Neural cell (in vitro differentiated cells): ENCODE measurements around the gene NANOS2. TPM values are rescaled to one million over a fixed set of nuclear protein-coding genes. Genes with fewer than 3 reads are reported as not detected.

Source experiments
- H2AFZ ChIP-seq: fragments of 200-600, 300-800 bp; sonication (generic), shearing (Covaris generic); 2 replicates; pipeline ENCODE4 v1.6.0; 2014; ENCODE audit warnings: low read depth, mild to moderate bottlenecking, antibody characterized with exemption, low read length, moderate library complexity
- H3F3A ChIP-seq: fragments of 200-600 bp; shearing (Covaris generic); 2 replicates; pipeline ENCODE4 v1.6.1; 2016; ENCODE audit warnings: mild to moderate bottlenecking, moderate library complexity, mixed read lengths, antibody characterized with exemption, low read length; ENCODE audit not compliant: insufficient read depth, poor library complexity, severe bottlenecking
- H3K27ac ChIP-seq: fragments of 200-600, 300-800 bp; sonication (generic), shearing (Covaris generic); 2 replicates; pipeline ENCODE4 v1.5.1; 2014; ENCODE audit warnings: mild to moderate bottlenecking, low read length, moderate library complexity
- H3K27me3 ChIP-seq: fragments of 300-800, 200-600 bp; sonication (generic), shearing (Covaris generic); 2 replicates; pipeline ENCODE4 v1.6.0; 2014; ENCODE audit warnings: mild to moderate bottlenecking, low read depth, low read length, moderate library complexity; ENCODE audit not compliant: insufficient read depth
- H3K36me3 ChIP-seq: fragments of 300-800, 200-600 bp; sonication (generic), shearing (Covaris generic); 2 replicates; pipeline ENCODE4 v1.5.1; 2014; ENCODE audit warnings: mild to moderate bottlenecking, antibody characterized with exemption, low read length, moderate library complexity; ENCODE audit not compliant: insufficient read depth
- H3K4me2 ChIP-seq: fragments of 300-800, 200-600 bp; sonication (generic), shearing (Covaris generic); 2 replicates; pipeline ENCODE4 v1.6.0; 2014; ENCODE audit warnings: mild to moderate bottlenecking, low read length
- H3K4me3 ChIP-seq: fragments of 300-800, 200-600 bp; sonication (generic), shearing (Covaris generic); 2 replicates; pipeline ENCODE4 v1.5.1; 2014; ENCODE audit warnings: mild to moderate bottlenecking, low read length, moderate library complexity
- H3K79me2 ChIP-seq: fragments of 200-600 bp; shearing (Covaris generic); replicated peaks from 2 replicates; pipeline ENCODE4 v1.6.0; 2014; ENCODE audit warnings: mild to moderate bottlenecking, low read length, moderate library complexity; ENCODE audit not compliant: insufficient read depth
- H3K9ac ChIP-seq: fragments of 300-800, 200-600 bp; sonication (generic), shearing (Covaris generic); 2 replicates; pipeline ENCODE4 v1.6.1; 2016; ENCODE audit warnings: mild to moderate bottlenecking, low read length, mixed read lengths
- H3K9me2 ChIP-seq: fragments of 200-600 bp; shearing (Covaris generic); 2 replicates; pipeline ENCODE4 v1.6.1; 2016; ENCODE audit warnings: mild to moderate bottlenecking, low read length, mixed read lengths; ENCODE audit not compliant: insufficient read depth
- H3K9me3 ChIP-seq: fragments of 200-600, 300-800 bp; sonication (generic), shearing (Covaris generic); 2 replicates; pipeline ENCODE4 v1.6.1; 2016; ENCODE audit warnings: mild to moderate bottlenecking, mixed run types, low read length, moderate library complexity, mixed read lengths
- H4K20me1 ChIP-seq: fragments of 200-600 bp; shearing (Covaris generic); 2 replicates; pipeline ENCODE4 v1.6.1; 2016; ENCODE audit warnings: mild to moderate bottlenecking, mixed run types; ENCODE audit not compliant: insufficient read depth
- CTCF ChIP-seq: fragments of 450-650 bp; IDR thresholded peaks from 2 replicates; pipeline ENCODE4 v1.5.1; 2014; ENCODE audit warnings: antibody characterized with exemption, mild to moderate bottlenecking, moderate library complexity; ENCODE audit not compliant: poor library complexity, severe bottlenecking
- EP300 ChIP-seq: fragments of 450-650 bp; conservative IDR thresholded peaks from 2 replicates; pipeline ENCODE4 v1.6.1; 2014; ENCODE audit warnings: antibody characterized with exemption, mild to moderate bottlenecking, moderate library complexity; ENCODE audit not compliant: poor library complexity, severe bottlenecking
- EZH2 ChIP-seq: fragments of 200-600, 300-800 bp; shearing (Covaris generic), sonication (generic); IDR thresholded peaks from 2 replicates; pipeline ENCODE4 v1.6.1; 2014; ENCODE audit warnings: antibody characterized with exemption, low read length, borderline replicate concordance, mild to moderate bottlenecking; ENCODE audit not compliant: insufficient read depth, poor library complexity, severe bottlenecking
- MXI1 ChIP-seq: fragments of 450-650 bp; conservative IDR thresholded peaks from 2 replicates; pipeline ENCODE4 v1.6.1; 2014; ENCODE audit warnings: antibody characterized with exemption, mild to moderate bottlenecking; ENCODE audit not compliant: poor library complexity, severe bottlenecking
- POLR2AphosphoS5 ChIP-seq: IDR thresholded peaks from 2 replicates; pipeline ENCODE4 v1.6.1; 2012
- RAD21 ChIP-seq: fragments of 450-650 bp; conservative IDR thresholded peaks from 2 replicates; pipeline ENCODE4 v1.6.1; 2014; ENCODE audit warnings: antibody characterized with exemption, mild to moderate bottlenecking, moderate library complexity
- REST ChIP-seq: IDR thresholded peaks from 2 replicates; pipeline ENCODE4 v1.6.1; 2012; ENCODE audit warnings: borderline replicate concordance
- SMC3 ChIP-seq: fragments of 450-650 bp; conservative IDR thresholded peaks from 2 replicates; pipeline ENCODE4 v1.6.1; 2014; ENCODE audit warnings: antibody characterized with exemption, mild to moderate bottlenecking, moderate library complexity; ENCODE audit not compliant: poor library complexity
- TAF1 ChIP-seq: IDR thresholded peaks from 2 replicates; pipeline ENCODE4 v1.6.1; 2012; ENCODE audit warnings: low read depth
- polyA plus RNA-seq: library from polyadenylated mRNA; depleted of rRNA; stranded (reverse); fragments of >200 nt; gene quantifications from 2 replicates; pipeline ENCODE4 v1.2.3, GENCODE V29; 2014

NANOS2 gene
- polyA plus RNA-seq, 1 donor from 2014 or later: 0.64 TPM

GRCh38 chr19:45947926-45948325, 33.3 kb upstream of the NANOS2 start (continued):
- TF ChIP-seq RAD21: no peak

- H3K4me2 ChIP-seq: no peak overlapping the region
- H2AFZ ChIP-seq: no peak overlapping the region
- H3K4me3 ChIP-seq: no peak overlapping the region
- H3F3A ChIP-seq: no peaks in the 10 kb centered on the region
- H3K9me3 ChIP-seq: no peaks in the 10 kb centered on the region
- TF ChIP-seq RAD21 (no peak), SMC3 (no peak), EZH2 (no peak), REST (no peak), TAF1 (no peak), EP300 (no peak), MXI1 (no peak), POLR2AphosphoS5 (no peak), CTCF (no peak)
- H3K27me3 ChIP-seq: no peaks in the 10 kb centered on the region
- H3K9ac ChIP-seq: no peak overlapping the region
- H3K36me3 ChIP-seq: peaks cover 31% of the 10 kb centered on the region
- H3K9me2 ChIP-seq: no peaks in the 10 kb centered on the region
- H4K20me1 ChIP-seq: peaks cover 10% of the 10 kb centered on the region
- peaks cover 10% of the 10 kb centered on the region for H3K79me2 ChIP-seq
- H3K27ac ChIP-seq: no peak overlapping the region
Observed at GRCh38 chr19:45940515-45940805, 25.9 kb upstream of the NANOS2 start.

- no peak for TF ChIP-seq RAD21
- TF ChIP-seq EZH2: no peak
- no peak for TF ChIP-seq EP300
- no peak for TF ChIP-seq POLR2AphosphoS5
- TF ChIP-seq CTCF: no peak
- TF ChIP-seq MXI1: no peak
- no peak for TF ChIP-seq REST
- TF ChIP-seq SMC3: no peak
- TF ChIP-seq TAF1: no peak
- Histone ChIP-seq H3K9me3 (no peaks in the 10 kb centered on the region), H3K9me2 (no peaks in the 10 kb centered on the region), H3K36me3 (peaks cover 33% of the 10 kb centered on the region), H3K27ac (no peak overlapping the region), H3K27me3 (no peaks in the 10 kb centered on the region), H3F3A (no peaks in the 10 kb centered on the region), H4K20me1 (peaks cover 10% of the 10 kb centered on the region), H3K4me3 (no peak overlapping the region), H3K79me2 (peaks cover 10% of the 10 kb centered on the region), H3K4me2 (no peak overlapping the region), H3K9ac (no peak overlapping the region), H2AFZ (no peak overlapping the region)
Observed at GRCh38 chr19:45939792-45940514, 25.4 kb upstream of the NANOS2 start.
